K562 (cell line): ENCODE data around the gene DHRS13. TPM values are rescaled to one million over a fixed set of nuclear protein-coding genes. Genes with fewer than 3 reads are reported as not detected.
A peak's percentile ranks its signal among the peaks of the same experiment; 100 is the strongest.

ENCODE experiments used
- ADNP ChIP-seq: fragments of 200-800 bp; sonication (Bioruptor generic); IDR thresholded peaks from 2 replicates; pipeline ENCODE4 v1.6.1; 2016; ENCODE audit warnings: missing genetic modification characterization, missing compliant biosample characterization
- CBX3 ChIP-seq, 2 experiments: IDR thresholded peaks; 1 replicate in 1 of 2; 2 replicates in 1 of 2; pipeline ENCODE4 v1.6.1; 2012; ENCODE audit warnings: inconsistent platforms in 2 of 2, low read length in 2 of 2, borderline replicate concordance in 1 of 2, control low read depth in 1 of 2
- DMBX1 ChIP-seq: fragments of 250-450 bp; sonication (Bioruptor Pico); IDR thresholded peaks from 2 replicates; pipeline ENCODE4 v1.8.0; 2022; ENCODE audit warnings: inconsistent platforms, mild to moderate bottlenecking, moderate library complexity, borderline replicate concordance
- E2F5 ChIP-seq: sonication (generic); formaldehyde crosslinking; IDR thresholded peaks from 2 replicates; pipeline ENCODE4 v1.8.0; 2022; ENCODE audit warnings: mild to moderate bottlenecking, missing genetic modification reagents
- HDGF ChIP-seq: fragments of 450-650 bp; IDR thresholded peaks from 2 replicates; pipeline ENCODE4 v1.6.1; 2016
- ILK ChIP-seq: fragments of 450-650 bp; IDR thresholded peaks from 2 replicates; pipeline ENCODE4 v1.6.1; 2016; ENCODE audit warnings: missing genetic modification characterization, low read depth, mild to moderate bottlenecking, missing compliant biosample characterization, moderate library complexity, borderline replicate concordance
- KHSRP ChIP-seq: fragments of 450-650 bp; IDR thresholded peaks from 2 replicates; pipeline ENCODE4 v1.6.1; 2017
- MIER1 ChIP-seq: fragments of 450-650 bp; IDR thresholded peaks from 2 replicates; pipeline ENCODE4 v1.6.1; 2016; ENCODE audit warnings: antibody characterized with exemption, mild to moderate bottlenecking, low read depth
- MTA1 ChIP-seq: fragments of 450-650 bp; IDR thresholded peaks from 2 replicates; pipeline ENCODE4 v1.6.1; 2017; ENCODE audit warnings: borderline replicate concordance
- NCOA4 ChIP-seq: fragments of 450-650 bp; IDR thresholded peaks from 2 replicates; pipeline ENCODE4 v1.6.1; 2018; ENCODE audit warnings: mild to moderate bottlenecking; ENCODE audit not compliant: partially characterized antibody
- PATZ1 ChIP-seq: fragments of 250-450 bp; sonication (Bioruptor Pico); IDR thresholded peaks from 2 replicates; pipeline ENCODE4 v1.5.0; 2020; ENCODE audit warnings: mild to moderate bottlenecking, borderline replicate concordance
- PKNOX1 ChIP-seq: fragments of 450-650 bp; IDR thresholded peaks from 2 replicates; pipeline ENCODE4 v1.6.1; 2016
- SMARCC2 ChIP-seq: fragments of 450-650 bp; IDR thresholded peaks from 2 replicates; pipeline ENCODE4 v1.6.1; 2017; ENCODE audit warnings: antibody characterized with exemption, moderate library complexity, mild to moderate bottlenecking, low read depth
- SMC3 ChIP-seq: conservative IDR thresholded peaks from 2 replicates; pipeline ENCODE4 v1.6.1; 2011; ENCODE audit warnings: low read depth, low read length, improper control_type of control experiment; ENCODE audit not compliant: insufficient read depth
- SREBF2 ChIP-seq: sonication (generic); formaldehyde crosslinking; IDR thresholded peaks from 2 replicates; pipeline ENCODE4 v1.4.0; 2020; ENCODE audit warnings: mild to moderate bottlenecking, missing genetic modification reagents
- TEAD2 ChIP-seq: fragments of 450-650 bp; IDR thresholded peaks from 2 replicates; pipeline ENCODE4 v1.6.1; 2016; ENCODE audit warnings: missing genetic modification characterization, control low read depth, missing compliant biosample characterization
- TEAD4 ChIP-seq, 2 experiments: sonication (generic) in 1 of 2; formaldehyde crosslinking in 1 of 2; IDR thresholded peaks; 2 replicates each; pipeline versions ENCODE4 v1.6.1 to v1.8.0; 2012 to 2022; ENCODE audit warnings: borderline replicate concordance in 1 of 2, inconsistent platforms in 1 of 2, low read length in 1 of 2, mild to moderate bottlenecking in 1 of 2, missing genetic modification reagents in 1 of 2
- ZC3H8 ChIP-seq: fragments of 450-650 bp; IDR thresholded peaks from 2 replicates; pipeline ENCODE4 v1.6.1; 2017
- ZFPM2 ChIP-seq: fragments of 250-450 bp; sonication (Bioruptor Pico); IDR thresholded peaks from 2 replicates; pipeline ENCODE4 v1.5.1; 2022; ENCODE audit warnings: mild to moderate bottlenecking
- ZNF384 ChIP-seq: IDR thresholded peaks from 2 replicates; pipeline ENCODE4 v1.6.1; 2012; ENCODE audit warnings: low read depth, low read length, improper control_type of control experiment
- ZNF592 ChIP-seq: fragments of 450-650 bp; IDR thresholded peaks from 2 replicates; pipeline ENCODE4 v1.6.1; 2017; ENCODE audit warnings: antibody characterized with exemption, mild to moderate bottlenecking
- ZNF778 ChIP-seq: fragments of 450-650 bp; formaldehyde crosslinking; IDR thresholded peaks from 2 replicates; pipeline ENCODE4 v1.4.0; 2020; ENCODE audit warnings: mild to moderate bottlenecking, moderate library complexity
- polyA plus RNA-seq, 8 experiments: library from polyadenylated mRNA; depleted of rRNA in 4 of 8; stranded (reverse) in 5 of 8; unstranded in 3 of 8; fragments of >200 nt; fragmentation: Nextera tagmentation in 2 of 8; fragmentation: Illumina TruSeq in 1 of 8; extraction: Ambion mirVana in 2 of 8; extraction: Trizol in 1 of 8; gene quantifications; 2 replicates each; pipeline versions ENCODE4 v1.2.1 to v1.2.3, GENCODE V29; 2011 to 2014; ENCODE audit warnings: inconsistent platforms in 1 of 8, missing spikeins in 1 of 8
- total RNA-seq, 7 experiments: library from RNA; depleted of rRNA in 6 of 7; stranded (reverse); fragments of >200 nt in 6 of 7; fragmentation: Illumina TruSeq in 2 of 7; extraction: Trizol in 2 of 7; gene quantifications; 2 replicates each; pipeline versions ENCODE4 v1.2.1 to v1.2.3, GENCODE V29; 2011 to 2021; ENCODE audit warnings: low replicate concordance in 1 of 7

Gene DHRS13
- total and polyA plus RNA-seq, 9 of the 15 experiments (the other 6 are each of a cell fraction or from before 2014, with no cell fraction given): 0.32 to 52.3 (median 34.3) TPM; not detected in 1

- no peak for TF ChIP-seq PATZ1 (CRISPR knock-in tag)
- no peak for TF ChIP-seq ILK (tag)
- no peak for TF ChIP-seq KHSRP
- TF ChIP-seq CBX3 (IDR thresholded peaks at IDR 0.05; ENCODE audit: borderline replicate concordance in 1 of 2, low read length in 2 of 2): no peak
- TF ChIP-seq SMC3: peak; percentile 80
- TF ChIP-seq TEAD2 (tag): peak; percentile 92
- peak; percentile 60; the same call in 1 of the 2 replicates for TF ChIP-seq HDGF
- no peak for TF ChIP-seq MTA1
- TF ChIP-seq TEAD4 (IDR thresholded peaks at IDR 0.05; ENCODE audit: low read length): peak; percentile 82
- TF ChIP-seq TEAD4 (CRISPR knock-in tag; IDR thresholded peaks at IDR 0.05; ENCODE audit: borderline replicate concordance): no peak
- 0 out of 2 replicates have a peak, but pooled peaks have one; percentile 34 for TF ChIP-seq ZNF592
- TF ChIP-seq ZFPM2: no peak
- TF ChIP-seq SMARCC2: no peak
- no peak for TF ChIP-seq E2F5 (CRISPR knock-in tag)
- no peak for TF ChIP-seq SREBF2 (CRISPR knock-in tag)
- TF ChIP-seq ZC3H8: no peak
- no peak for TF ChIP-seq ADNP (tag)
- TF ChIP-seq NCOA4: no peak
- peak; percentile 62 for TF ChIP-seq ZNF384
- peak; percentile 58; the same call in 1 of the 2 replicates for TF ChIP-seq DMBX1 (CRISPR knock-in tag)
- TF ChIP-seq ZNF778 (CRISPR knock-in tag): no peak
- TF ChIP-seq PKNOX1: peak; percentile 45; the same call in 1 of the 2 replicates
- TF ChIP-seq MIER1: no peak
Measured at GRCh38 chr17:28878981-28879380, 23.9 kb downstream of the DHRS13 start (continued).
